HK-2 (cell line): ENCODE results near the gene CDC34.

ENCODE experiments used
- DNase-seq: peaks from one replicate; pipeline ENCODE4 v3.0.0-alpha.2; 2018; ENCODE audit not compliant: unreplicated experiment

CDC34 gene

DNA sequence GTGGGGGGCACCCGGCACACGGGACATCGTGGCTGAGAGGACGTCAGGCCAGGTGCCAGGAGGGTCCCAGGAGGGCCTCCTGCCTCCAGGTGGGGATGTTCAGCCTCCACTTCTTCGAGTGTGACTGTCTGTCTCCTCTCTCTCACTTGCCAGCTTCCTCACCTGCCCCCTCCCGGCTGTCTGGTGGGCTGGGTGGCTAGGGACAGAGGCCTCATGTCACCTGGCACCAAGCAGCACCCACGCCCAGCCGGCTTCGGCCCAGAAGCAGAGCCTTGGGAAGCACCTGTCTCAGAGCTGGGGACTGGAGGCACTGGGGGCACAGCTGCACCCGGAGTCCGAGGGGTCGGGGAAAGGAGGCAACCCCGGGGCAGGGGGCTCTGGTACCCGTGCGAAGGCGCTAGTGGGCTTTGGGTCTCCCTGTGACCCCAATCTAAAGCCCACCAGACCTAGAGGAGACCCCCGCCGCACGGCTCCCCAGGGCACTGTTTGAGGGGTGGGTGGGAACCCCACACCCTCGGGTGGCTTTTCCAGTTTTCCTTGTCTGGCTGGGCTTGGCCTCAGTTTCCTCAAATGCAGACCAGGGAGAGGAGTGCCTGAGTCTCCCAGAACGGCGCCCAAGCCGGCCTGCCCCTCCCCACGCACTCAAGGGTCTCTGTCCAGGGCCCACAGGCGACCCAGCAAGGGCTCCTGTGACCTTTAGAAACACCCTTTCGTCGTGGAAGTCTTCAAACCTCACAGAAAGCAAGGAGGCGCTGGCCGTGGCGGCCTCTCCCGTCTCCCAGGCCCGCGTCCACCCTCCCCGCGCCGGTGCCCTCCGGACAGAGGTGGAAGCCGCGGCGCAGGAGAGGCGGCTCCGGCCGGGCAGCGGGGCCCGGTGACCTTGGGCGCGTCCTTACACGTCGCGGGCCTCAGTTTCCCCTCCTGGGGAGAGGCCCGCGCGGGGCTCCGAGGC, 57.5 kb downstream of the CDC34 start:
- DNase-seq, result no peak

GRCh38 chr19:589693-590395, 58.3 kb downstream of the CDC34 start, which contains the start of gene HCN2:
HCN2 (plus strand) TSS chr19:589881; CDS start chr19:589946, 65 bp downstream.
- no peak for DNase-seq

DNA sequence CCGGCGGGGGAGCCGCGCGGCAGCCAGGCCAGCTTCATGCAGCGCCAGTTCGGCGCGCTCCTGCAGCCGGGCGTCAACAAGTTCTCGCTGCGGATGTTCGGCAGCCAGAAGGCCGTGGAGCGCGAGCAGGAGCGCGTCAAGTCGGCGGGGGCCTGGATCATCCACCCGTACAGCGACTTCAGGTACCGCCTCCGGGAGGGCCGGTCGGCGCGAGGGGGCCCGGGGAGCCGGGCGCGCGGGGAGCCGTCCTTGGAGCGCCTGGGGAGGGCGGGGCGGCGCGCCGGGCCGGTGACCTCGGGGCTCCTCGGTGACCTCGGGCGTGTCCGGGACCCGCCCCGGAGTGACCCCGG, 58.8 kb downstream of the CDC34 start:
- no peak for DNase-seq

- DNase-seq, result no peak
These were observed 59.2 kb downstream of the CDC34 start for GRCh38 chr19:590750-591098.

GRCh38 chr19:591099-591958, 59.8 kb downstream of the CDC34 start:
- DNase-seq, result no peak
